Fibroblast of skin of right biceps (primary cell): ENCODE data around the gene TAT.
"Not testable (repeated sequence)": the region's sequence is repeated elsewhere in the genome, so short reads cannot be mapped to it uniquely, and the experiment has no call there.

Source experiments
- DNase-seq: peaks from one replicate; pipeline ENCODE4 v3.0.0-alpha.2; 2013

TAT gene

DNA sequence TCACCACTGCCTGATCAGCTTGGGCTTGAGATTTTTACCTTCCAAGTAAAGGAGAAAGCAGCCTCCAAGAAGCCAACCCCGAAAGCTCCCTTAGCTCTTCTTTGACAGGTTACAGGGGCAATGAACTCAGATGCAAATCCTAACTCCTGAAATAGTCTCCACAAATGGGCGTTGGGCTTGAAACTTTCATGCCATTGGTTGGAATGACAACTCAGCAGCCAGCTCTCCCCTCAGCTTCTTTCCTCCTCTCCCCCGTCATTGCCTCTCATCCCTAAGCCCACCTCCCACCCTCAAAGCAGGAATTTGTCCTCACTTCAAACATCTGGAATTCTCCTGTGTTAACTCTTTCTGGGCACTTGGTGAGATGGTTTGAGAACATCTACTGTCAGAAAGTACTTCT, at the start of gene TAT:
Gene TAT (minus strand): TSS at position 122 of the 400 bp plus-strand sequence. CDS start 677 bp downstream, outside the sequence.
- no peak for DNase-seq

DNA sequence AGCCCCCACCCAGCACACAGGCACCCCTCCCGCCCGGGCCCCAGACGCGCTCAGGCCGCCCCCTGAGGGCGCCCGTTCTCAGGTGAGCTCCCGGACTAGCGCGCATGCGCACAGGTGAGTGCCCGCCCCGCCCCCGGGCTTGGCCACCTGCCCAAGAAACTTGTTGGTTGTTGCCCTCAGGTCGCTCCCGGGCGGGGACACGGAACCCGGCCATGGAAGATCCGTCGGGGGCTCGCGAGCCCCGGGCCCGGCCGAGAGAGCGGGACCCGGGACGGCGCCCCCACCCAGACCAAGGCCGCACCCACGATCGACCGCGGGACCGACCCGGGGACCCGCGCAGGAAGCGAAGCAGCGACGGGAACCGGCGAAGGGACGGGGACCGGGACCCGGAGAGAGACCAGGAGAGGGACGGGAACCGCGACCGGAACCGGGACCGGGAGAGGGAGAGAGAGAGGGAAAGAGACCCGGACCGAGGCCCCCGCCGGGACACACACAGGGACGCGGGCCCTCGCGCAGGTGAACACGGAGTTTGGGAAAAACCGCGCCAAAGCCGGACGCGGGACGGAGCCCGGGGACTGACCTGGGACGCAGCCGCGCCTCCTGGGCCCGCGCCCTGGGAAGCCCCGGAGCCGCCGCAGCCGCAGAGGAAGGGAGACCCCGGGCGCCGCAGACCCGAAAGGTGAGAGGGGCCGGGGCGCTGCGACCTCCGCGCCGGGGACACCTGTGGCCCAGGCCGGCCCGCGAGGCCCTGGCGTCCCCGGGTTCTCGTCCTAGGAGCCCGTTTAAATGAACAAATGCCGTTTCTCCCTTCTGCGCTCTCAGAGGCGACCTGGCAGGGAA, 49.3 kb upstream of the TAT start, which contains the start of gene MARVELD3:
Gene MARVELD3 (plus strand): TSS at position 167 of the 840 bp plus-strand sequence. CDS start 46 bp downstream, at position 213.
- no peak for DNase-seq

DNA sequence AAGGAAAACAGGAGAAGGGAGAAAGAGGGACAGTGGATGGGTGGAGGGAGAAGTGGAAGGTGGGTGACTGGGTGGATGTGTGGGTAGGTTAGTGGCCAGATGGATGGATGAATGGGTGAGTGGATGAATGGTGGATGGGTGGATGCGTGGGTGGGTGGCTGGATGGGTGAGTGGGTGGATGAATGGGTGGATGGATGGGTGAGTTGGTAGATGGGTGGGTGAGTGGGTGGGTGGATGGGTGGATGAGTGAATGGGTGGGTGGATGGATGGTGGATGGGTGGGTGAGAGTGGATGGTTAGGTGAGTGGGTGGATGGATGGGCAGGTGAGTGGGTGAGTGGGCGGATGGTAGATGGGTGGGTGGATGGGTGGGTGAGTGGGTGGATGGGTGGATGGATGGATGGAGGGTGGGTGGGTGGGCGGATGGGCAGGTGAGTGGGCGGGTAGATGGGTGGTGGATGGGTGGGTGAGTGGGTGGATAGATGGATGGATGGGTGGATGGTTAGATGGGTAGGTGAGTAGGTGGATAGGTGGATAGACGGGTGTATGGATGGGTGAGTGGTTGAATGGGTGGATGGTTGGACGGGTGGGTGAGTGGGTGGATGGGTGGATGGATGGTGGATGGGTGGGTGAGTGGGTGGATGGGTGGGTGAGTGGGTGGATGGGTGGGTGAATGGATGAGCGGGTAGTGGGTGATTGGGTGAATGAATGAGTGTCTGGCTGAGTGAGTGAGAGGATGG, 48.4 kb upstream of the TAT start:
- DNase-seq = no peak

DNA sequence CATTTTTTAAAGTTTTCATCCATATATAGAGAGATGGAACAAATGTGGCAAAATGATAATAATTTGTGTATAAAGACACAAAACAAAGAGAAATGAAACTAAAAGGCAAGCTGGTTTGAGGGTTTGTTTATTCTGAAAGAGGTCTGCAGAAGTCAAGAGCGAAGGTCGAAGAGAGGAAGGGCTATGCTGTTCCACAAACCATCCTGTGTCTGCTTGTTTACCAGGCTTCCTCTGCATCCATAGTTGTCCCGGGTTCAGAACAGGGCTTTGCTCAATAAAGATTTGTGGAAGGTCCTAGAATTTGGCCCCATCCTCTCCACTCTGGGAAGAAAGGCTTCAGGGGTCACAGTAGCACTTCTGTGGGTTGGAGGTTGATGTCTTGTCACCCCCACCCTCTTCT, 46.7 kb upstream of the TAT start:
- no peak for DNase-seq

DNA sequence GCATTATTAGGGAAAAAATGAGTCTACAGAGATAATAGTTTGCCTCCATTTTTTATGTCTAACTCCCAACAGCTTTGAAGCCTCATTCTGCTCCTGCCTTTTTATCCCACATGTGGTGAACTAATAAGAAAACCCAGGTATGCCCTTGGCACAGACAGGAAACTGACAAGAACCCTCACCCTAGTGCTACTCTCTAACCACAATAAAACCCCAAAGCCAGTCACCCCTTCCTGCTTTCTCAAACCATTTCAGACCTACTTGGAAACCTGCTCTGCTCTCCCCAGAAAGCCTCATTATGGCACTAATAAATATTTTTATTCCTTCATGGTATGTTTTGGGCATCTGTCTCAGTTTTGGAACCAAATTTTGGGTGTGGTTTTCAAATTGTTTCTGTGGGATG, 45.2 kb upstream of the TAT start:
- DNase-seq = no peak

DNA sequence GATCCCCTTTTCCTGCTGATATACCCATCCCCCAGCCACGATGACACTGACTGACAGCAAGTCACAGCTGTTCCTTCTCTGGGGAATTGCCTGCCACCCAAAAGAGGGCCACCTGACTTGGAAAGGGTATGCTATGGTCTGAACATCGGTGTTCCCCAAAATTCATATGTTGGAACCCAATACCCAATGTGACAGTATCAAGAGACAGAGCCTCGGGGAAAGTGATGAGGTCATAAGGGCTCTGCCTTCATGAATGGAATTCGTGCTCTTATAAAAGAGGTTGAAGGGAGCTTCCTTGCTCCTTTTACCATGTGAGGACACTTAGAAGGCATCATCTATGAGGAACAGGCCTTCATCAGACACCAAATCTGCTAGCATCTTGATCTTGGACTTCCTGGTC, 41.5 kb upstream of the TAT start:
- DNase-seq = no peak

DNA sequence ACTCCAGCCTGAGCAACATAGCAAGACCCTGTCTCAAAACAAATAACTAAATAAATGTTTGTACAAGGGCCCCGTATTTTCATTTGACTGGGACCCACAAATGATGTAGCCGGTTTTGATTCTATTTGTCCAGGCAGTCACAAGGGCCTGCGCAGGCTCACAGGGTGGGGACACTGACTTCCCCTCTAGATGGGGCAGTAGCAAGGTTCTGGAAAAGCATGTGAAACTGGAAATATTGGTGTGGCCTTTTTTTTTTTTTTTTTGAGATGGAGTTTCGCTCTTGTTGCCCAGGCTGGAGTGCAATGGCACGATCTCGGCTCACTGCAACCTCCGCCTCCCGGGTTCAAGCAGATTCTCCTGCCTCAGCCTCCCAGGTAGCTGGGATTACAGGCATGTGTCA, 38.1 kb upstream of the TAT start:
- not testable (repeated sequence) for DNase-seq

DNA sequence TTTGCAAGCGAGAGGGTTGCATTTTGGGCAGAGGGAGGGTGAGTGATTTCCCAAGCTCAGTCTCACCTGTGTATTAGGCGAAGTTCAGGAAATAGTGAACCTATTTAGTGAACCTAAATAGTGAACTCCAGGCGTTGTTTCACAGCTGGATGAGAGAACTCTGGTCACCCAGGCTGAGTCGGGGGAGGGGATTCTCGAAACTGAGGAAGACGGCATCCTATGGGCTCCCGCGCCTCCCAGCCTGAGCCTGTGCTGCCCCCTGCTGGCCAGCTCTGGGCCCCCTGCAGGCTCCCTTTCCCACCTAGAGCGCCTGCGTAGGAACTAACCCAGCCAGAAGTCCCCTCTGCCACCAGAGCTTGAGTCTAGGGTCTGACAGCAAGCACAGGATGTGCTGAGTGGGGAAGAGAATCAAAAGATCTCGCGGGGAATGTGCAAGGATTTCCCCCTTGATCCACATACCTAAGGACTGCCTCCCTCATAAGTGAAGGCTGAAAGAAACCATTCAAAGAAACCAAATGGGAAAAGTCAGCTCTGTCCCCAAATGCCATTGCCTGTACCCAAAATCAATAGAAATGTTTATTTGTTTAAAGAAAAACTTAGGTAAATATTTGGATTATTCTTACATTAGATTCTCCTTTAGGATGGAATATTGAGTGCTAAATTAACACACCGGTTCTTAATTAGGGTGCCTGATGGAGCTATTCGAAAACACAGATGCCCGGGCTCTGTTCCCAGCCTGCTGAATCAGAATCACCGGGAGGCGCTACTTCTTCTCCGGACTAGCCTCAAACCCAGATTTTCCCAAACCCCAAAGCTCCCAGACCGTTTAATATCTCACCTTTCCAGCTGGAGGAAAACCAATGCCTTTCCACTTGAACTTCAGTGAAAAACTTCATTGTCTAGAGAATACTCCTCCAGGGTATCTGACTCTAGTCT, 34.3 kb upstream of the TAT start:
- peak; percentile 50 for DNase-seq

DNA sequence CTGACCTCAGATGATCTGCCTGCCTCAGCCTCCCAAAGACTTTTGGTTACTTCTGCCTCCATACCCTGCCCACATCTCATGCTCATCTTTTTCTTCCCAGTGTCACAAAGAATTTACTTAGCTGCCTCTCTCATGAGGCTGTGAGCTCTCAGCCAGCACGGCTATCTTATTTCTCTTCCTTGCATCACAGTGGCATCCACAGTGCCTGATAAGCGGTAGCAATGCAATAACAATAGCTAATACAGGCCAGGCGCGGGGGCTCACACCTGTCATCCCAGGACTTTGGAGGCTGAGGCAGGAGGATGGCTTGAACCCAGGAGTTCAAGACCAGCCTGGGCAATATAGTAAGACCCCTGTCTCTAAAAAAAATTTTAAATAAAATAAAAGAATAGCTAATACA, 33.6 kb upstream of the TAT start:
- no peak for DNase-seq

DNA sequence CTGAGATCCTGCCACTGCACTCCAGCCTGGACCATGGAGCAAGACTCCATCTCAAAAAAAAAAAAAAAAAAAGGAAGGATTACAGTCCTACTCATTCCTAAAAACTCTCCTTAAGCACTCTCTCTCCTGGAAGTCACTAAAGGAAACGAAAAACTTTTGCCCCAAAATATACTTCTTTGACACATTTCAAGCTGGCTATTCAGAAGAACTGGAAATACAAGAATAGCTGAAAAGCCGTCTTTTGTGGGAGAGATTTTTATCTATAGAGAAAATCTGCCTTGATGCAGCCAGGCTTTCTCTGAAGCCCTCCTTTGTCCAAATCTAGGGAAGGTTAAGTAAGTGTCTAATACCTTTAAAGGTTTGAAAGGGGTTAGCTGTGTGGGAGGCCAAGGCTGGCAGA, 32.2 kb upstream of the TAT start:
- DNase-seq = no peak

DNA sequence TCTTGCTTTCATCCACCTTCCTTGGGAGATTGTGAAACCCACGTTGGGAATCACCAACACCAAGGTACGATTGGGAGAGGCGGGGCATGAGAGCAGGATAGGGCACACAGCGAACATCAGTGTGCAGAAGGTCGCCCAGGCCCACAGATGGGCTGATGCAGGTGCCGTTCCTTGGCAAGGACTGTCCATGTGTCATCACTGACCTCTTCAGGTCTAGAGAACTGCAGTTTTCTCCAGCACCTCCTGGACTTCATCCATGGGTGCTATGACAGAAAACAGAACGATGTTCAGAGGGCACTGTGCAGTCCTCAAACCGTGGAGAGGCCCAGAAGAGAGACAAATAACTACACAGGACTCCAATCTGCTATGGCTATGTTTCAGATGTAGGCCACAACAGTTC, 23.9 kb upstream of the TAT start:
- no peak for DNase-seq

DNA sequence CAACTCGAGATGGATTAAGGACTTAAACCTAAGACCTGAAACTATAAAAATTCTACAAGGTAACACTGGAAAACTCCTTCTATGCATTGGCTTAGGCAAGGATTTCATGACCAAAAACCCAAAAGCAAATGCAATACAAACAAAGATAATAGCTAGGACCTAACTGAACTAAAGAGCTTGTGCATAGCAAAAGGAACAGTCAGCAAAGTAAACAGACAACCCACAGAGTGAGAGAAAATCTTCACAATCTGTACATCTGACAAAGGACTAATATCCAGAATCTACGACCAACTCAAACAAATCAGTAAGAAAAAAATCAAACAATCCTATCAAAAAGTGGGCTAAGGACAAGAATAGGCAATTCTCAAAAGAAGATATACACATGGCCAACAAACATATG, 21.5 kb upstream of the TAT start:
- DNase-seq = not testable (repeated sequence)

DNA sequence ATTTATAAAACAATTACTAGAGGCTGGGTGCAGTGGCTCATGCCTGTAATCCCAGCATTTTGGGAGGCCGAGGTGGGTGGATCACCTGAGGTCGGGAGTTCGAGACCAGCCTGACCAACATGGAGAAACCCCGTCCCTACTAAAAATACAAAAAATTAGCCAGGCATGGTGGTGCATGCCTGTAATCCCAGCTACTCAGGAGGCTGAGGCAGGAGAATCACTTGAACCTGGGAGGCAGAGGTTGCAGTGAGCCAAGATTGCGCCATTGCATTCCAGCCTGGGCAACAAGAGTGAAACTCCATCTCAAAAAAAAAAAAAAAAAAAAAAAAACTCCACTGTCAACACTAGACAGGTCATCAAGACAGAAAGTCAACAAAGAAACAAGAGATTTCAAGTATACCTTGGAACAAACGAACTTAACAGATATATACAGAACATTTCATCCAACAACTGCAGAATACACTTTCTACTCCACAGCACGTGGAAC, 18.5 kb upstream of the TAT start:
- not testable (repeated sequence) for DNase-seq

DNA sequence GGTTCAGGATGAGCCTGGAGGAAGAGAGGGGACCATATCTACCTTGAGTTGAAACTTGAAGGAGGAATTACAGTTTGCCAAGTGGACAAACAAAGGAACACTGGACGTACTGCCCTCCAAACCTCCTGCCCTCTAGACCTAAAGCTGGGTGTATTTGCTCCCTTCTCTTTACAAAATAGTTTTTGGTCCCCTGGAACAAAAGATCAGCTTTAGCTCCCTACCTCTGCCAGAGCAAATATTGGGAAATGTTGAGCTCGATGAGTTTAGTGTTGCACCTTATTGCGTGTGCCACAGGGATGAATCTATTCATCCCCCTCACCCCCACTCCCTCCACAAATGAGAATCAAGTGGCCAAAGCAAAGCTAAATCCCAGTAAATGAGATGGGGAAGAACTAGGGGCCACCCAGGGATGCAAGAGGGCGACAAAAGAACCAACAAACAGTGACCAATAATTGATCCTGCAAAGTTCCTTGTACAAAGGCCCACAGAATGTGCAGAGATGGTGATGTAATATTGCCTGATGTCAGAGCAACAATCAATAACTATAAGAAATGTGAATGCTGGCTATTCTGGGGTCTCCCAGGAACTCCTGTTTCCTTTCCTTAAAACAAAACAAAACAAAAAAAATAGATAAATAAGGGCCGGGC, 17.2 kb upstream of the TAT start:
- DNase-seq = no peak

DNA sequence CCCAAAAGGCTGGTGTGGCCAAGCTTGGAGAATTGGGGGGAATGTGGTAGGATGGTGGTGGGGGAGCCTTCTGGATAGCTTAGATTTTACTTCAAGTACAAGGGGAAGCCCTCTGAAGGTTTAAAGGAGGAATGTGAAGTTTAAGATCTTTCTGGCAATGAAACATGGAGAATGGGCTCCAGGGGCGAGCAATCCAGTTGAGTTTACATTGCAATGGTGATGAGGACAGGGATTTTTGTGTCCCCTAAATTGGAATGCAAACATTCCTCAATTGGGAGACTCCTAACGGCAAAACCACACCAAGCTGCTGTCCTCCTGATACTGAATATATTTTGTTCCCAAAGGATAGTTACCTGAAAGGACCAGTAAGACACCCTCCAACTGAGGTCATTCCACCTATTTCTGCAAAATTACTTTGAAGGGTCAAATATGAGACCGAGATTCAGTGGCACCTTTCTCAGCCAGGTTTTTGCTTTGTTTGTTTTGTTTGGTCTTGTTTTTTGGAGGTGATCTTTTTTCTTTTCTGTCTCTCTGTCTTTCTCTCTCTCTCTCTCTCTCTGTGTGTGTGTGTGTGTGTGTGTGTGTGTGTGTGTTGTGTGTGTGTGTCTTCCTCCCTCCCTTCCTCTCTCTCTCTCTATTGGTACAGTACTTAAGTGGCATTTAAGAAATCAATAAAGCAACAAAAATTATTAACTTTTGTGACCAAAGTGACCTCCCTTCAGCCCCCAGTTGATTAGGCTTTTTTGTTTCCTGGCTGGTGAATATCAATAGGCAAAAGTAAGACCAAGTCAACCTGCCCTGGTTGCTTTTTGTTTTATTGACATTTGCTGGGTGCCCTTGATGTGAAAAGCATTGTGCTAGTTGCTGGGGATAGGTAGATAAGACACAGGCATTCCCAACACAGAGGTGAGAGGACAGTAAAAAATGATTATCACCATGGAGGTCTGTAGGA, 16.4 kb upstream of the TAT start:
- DNase-seq = no peak

DNA sequence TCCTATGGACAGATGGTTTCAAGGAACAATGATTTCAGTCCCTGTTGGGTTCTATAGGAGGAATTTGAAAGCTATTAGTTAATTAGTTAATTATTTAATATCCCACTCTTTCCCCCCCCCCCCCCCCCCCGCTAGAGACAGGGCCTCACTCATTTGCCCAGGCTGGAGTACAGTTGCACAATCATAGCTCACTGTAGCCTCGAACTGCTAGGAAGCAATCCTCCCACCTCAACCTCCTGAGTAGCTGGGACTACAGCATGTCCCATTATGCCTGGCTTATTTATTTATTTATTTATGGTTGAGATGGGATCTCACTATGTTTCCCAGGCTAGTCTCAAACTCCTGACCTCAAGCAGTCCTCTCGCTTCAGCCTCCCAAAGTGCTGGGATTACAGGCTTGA, 15.0 kb upstream of the TAT start:
- DNase-seq = no peak

DNA sequence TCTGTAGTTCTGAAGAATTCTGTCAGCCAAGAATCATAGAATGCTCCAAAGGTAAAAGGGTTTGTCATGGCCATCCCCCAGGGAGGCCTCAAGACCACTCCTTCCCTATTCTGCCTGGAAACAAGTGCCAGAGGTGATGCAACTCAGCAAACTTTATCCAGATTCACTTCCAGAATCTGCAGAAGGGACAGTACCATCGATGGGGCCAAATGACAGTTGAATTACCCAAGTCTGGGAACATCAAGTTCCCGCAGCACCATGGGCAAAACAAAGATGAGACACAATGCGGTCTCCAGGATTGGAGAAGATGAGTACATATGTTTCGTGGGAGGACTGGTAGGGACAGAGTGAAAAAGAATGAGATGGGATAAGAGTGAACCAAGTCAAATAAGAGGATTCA, 13.7 kb upstream of the TAT start:
- DNase-seq = no peak

DNA sequence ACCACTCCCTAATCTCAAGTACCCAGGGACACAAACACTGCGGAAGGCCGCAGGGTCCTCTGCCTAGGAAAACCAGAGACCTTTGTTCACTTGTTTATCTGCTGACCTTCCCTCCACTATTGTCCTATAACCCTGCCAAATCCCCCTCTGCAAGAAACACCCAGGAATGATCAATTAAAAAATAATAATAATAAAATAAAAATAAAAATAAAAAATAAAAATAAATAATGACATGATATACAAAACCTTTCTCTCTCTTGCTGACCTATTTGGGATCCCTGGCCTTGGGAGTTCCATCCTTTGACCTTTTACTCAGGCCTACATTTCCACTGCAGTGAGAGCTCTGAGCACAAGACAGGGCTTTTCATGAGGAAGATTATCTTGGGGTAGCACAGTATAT, 13.2 kb upstream of the TAT start:
- DNase-seq = not testable (repeated sequence)

DNA sequence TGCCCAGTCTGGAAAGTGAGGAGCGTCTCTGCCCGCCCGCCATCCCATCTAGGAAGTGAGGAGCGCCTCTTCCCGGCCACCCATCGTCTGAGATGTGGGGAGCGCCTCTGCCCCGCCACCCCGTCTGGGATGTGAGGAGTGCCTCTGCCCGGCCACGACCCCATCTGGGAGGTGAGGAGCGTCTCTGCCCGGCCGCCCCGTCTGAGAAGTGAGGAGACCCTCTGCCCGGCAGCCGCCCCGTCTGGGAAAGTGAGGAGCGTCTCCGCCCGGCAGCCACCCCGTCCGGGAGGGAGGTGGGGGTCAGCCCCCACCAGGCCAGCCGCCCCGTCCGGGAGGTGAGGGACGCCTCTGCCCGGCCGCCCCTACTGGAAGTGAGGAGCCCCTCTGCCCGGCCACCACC, 12.4 kb upstream of the TAT start:
- DNase-seq = not testable (repeated sequence)

DNA sequence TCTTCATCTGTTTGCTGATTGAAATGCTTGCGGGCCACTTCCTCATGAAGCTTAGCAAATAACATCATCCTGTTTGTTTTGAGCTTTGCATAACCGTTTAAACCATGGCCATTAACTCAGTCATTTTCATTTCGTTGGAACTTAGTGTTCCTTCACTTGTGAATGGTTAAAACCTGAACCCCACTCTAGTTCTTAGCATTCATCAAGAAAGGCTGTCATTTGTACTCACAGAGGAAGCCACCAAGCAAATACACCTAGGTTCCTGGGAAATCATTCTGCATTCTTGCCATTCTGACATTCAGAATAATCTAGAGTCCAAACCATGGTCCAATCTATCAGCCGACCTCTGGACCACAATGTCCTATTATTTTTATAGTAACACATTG, 8.4 kb upstream of the TAT start:
- no peak for DNase-seq
